Activated CD4-positive, alpha-beta T cell treated with anti-CD3 and anti-CD28 coated beads, Interleukin-10, Interleukin-2, amounts not matched to agents 100 ng/mL and 50 ng/mL, durations not matched to agents 16 hours and 8 hours (primary cell): ENCODE results near the gene CES2.
"Not testable (repeated sequence)": the region's sequence is repeated elsewhere in the genome, so short reads cannot be mapped to it uniquely, and the experiment has no call there.

Source experiments
- DNase-seq: peaks from one replicate; pipeline ENCODE4 v3.0.0-alpha.2; 2020

CES2 gene

DNA sequence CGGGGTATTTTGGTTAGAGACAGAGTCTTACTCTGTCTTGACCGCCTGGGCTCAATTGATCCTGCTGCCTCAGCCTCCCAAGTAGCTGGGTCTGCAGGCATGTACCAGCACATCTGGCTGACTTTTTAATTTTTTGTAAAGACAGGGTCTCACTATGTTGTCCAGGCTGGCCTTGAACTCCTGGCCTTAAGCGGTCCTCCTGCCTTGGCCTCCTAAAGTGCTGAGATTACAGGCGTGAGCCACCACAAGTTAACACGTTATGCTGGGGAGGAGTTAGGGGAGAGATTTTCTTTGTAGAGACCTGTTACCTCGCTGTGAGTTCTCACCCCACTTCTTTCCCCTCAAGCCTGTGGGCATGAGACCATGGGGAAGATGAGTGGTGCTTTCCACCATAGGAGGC lies 51.2 kb downstream of the CES2 start:
- DNase-seq: no peak

DNA sequence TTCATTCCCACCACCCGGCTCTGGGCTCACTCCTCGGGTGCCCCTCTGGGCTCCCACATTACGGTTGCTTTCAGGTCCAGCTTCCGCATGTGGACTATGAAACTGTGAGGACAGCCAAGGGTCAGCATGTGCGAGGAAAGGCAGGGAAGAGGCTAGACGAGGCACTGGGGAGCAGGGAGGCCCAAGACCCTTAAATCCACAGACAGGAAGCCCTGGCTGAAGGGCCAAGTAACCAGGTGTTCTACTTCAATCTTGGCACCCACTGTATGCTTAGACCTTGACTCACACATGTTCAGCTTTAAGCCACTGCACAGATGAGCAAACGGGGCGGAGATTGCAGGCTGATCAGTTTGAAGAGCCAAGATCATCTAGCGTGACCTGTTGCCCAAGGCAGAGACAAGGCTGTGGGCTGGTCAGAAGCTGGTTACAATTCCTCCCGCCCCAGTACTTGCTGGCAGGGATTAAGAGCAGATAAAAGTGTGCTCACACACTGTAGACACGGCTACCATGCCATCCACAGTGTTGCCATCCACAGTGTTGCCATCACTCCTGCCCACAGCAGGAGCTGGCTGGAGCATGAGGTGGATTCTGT lies 53.0 kb downstream of the CES2 start, which contains the start of gene CES4A:
CES4A (plus strand) TSS at position 393 of the 592 bp plus-strand sequence; CDS start at position 577, 184 bp downstream.
- no peak for DNase-seq

DNA sequence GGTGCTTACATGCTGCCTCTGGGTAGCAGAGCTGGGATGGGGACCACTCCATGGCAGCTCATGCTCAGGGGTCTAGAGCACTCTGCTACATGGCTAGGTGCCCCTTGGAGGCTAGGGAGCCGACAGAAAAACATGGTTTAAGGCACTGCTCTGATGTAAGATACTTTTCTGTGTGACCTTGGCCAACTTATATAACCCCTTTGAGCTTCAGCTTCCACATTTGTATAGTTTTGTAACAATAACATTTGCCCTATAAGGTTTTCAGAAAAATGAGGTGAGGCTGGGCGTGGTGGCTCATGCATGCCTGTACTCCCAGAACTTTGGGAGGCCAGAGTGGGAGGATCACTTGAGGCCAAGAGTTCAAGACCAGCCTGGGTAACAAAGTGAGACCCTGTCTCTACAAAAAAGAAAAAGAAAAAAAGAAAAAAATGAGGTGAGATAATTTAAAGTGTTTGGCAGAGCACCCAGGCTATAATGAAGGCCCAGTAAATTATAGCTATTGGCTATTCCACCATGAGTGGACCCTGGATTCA lies 56.3 kb downstream of the CES2 start:
- DNase-seq: no peak

DNA sequence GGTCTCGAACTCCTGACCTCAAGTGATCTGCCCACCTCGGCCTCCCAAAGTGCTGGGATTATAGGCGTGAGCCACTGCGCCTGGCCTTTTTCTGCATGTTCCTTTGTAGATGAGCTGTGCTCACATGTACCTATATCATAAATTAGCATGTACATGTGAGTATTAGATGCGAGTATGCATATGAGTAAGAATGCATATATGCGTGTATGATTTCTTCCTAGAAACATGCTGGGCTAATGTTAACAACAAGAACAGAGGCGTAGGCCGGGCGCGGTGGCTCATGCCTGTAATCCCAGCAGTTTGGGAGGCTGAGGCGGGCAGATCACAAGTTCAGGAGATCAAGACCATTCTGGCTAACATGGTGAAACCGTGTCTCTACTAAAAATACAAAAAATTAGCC lies 58.2 kb downstream of the CES2 start:
- not testable (repeated sequence) for DNase-seq
